GM12801 (cell line): ENCODE data around the gene JDP2.

Source experiments
- CTCF ChIP-seq: IDR thresholded peaks from one replicate; pipeline ENCODE4 v1.5.1; 2011; ENCODE audit warnings: control low read depth; ENCODE audit not compliant: insufficient read length; ENCODE audit errors: extremely low read depth

The JDP2 gene

GRCh38 chr14:75521415-75522199 is 93.8 kb downstream of the JDP2 start:
- TF ChIP-seq CTCF = no peak

GRCh38 chr14:75522224-75522982 is 94.6 kb downstream of the JDP2 start, which contains the start of gene BATF:
Gene BATF (plus strand): TSS chr14:75522469. CDS start chr14:75522683, 214 bp downstream.
- no peak for TF ChIP-seq CTCF

- TF ChIP-seq CTCF = no peak
These were observed 95.1 kb downstream of the JDP2 start for GRCh38 chr14:75522983-75523318.
